GM18505 (cell line): Measurements from ENCODE around the gene C1QTNF5.

ENCODE experiments used
- ATAC-seq: cut with Tn5 transposase; IDR thresholded peaks from one replicate; pipeline ENCODE4 v1.9.1; 2021; ENCODE audit not compliant: unreplicated experiment
- POLR2A ChIP-seq: IDR thresholded peaks from 4 replicates; pipeline ENCODE4 v1.6.1; 2011; ENCODE audit warnings: borderline replicate concordance; ENCODE audit not compliant: insufficient read depth, insufficient read length; ENCODE audit errors: extremely low read depth

C1QTNF5 gene

DNA sequence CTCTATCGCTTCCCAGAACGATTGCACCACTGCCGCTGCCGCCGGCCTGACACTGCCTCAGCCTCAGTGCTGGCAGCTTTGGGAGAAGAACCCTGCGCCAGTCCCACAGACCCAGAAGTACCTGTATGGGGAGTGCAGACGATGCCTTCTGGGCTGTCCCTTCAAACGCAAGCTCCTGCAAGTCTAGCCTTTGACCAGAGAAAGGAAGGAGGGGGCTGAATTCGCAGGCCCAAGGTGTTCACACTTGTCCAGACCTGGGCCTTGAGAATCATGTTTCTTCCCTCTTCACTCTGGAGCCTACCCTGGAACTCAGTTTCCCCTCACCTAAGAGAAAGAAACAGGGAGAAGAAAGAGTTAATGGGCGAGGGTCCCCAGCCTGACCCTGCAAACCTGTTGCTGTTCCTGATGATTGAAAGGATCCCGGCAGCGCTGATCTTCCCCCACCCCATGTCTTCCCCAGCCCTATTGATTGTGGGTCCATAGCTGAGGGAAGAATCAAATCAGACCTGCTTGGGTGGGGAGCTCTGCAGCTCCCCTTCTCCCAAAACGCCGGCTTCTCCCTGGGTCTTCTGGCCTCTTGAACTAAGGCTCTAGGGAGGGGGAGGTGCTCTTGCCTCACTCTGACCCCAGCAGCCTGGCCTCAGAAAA is 23.0 kb downstream of the C1QTNF5 start:
- TF ChIP-seq POLR2A, result no peak
- ATAC-seq, result no peak

DNA sequence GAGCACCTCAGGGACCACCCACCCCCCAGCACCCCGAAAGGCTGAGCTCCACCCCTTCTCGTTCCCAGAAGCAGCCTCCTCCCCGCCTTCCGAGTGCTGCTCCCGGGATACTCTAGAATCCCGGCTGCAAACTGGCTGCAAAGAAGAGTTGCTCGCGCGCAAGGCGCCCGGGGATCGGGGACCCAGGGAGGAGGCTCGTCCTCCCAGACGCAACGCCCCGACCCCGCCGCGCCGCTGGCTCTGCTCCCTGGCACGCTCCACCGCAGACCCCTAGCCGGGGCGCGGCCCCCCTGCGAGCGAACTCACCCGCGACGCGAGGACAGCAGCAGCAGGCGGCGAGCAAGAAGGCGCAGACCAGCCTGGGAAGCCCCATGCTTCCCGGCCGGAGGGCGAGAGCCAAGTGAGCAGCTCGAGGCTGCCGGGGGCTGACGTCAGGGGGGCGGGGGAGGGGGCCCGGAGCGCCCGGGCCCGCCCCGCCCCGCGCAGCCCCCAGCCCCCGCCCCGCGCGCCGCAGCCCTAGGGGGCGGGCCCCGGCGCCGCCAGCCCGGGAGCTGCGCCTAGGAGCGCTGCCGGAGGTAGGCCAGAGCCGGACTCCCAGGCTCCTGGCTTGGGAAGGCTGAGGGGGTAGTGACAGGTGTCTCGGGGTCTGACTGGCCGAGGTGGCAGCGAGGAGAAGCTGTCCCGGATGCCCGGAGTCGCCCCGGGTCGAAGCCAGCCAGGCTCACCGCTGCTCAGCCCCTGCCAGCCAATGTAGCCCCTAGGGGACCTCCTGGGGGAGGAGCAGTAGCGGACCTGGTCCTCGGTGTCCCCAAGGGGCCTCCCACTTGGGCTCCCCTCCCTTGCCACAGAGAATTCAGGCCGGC is 23.7 kb downstream of the C1QTNF5 start, which contains the start of gene MCAM:
Gene MCAM, minus strand, starts transcription at position 402 of the 863 bp plus-strand sequence. Its CDS starts 29 bp downstream, at position 373.
- no peak for ATAC-seq
- TF ChIP-seq POLR2A, result no peak

DNA sequence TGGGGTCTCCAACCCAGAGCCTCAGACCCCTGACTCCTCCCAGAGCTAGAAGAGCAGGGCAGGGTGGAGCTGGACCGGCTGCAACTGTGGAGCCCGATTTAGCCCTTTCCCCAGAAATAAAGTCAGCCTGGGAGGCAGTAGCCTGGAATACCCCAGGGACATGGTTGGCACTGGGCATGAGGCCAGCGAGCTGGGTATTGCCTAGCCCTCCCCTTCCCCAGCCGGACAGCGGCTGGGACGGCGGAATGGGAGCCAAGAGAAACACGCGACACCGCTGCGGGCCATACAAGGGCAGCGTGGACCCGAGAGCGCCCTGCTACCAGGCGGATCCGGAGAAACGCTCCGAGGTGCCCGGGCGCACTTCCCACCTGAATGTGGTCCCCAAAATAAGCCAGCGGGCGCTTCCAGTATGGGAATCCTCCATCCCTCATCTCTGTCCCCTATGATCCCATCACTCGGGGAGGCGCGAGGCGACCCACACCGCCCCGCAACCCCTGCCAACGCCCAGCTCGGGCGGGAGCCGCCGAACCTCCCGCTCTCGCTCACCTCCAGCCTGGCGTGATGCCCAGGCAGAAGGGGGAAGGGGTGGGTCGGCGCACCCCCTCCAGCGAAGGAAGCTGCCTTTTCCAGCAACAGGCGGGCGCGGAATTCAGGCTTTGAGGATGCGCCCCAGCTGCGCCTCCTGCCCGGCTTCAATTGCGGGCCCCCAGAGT is 24.5 kb downstream of the C1QTNF5 start:
- TF ChIP-seq POLR2A, result no peak
- ATAC-seq, result no peak

DNA sequence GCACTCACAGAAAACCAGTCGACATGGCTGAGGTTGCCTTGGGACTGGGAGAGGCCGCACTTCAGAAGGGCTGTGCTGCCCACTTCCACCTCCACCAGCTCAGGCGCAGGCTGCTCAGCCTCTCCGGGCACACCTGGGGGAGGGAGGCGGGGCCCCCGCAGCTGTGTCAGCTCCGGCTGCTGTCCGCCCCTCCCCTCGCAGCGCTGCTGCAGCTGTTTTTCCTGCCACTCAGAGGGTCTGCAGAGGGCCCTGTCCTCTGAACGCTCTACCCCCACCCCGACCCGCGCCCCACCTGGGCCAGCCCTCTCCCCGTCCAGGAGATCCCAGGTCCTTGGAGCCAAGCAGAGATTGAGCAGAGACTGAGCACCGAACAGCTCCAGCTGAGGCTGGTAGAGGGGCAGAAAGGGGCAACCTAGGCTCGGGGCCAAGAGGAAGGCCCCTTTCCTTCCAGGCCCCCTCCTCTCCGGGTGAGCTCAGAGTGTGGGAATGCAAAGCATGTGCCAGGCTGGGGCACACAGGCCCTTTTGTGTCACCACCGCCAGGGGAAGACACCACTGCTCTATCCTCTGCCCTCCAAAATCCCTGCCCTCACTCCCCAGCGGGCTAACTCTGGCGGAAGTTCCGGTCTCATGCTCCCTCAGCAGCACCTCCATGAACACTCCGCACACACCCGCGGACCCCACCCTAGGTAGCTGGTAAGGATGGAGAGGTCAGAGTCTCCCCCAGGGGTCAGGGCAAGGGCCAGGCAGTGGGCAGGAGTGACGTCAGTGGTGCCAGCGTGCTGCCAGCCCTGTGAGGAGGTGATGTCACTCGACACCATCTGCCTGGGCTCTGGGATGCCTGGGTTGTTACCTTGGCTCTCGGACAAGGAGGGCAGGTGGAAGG is 25.3 kb downstream of the C1QTNF5 start:
- TF ChIP-seq POLR2A, result no peak
- no peak for ATAC-seq

DNA sequence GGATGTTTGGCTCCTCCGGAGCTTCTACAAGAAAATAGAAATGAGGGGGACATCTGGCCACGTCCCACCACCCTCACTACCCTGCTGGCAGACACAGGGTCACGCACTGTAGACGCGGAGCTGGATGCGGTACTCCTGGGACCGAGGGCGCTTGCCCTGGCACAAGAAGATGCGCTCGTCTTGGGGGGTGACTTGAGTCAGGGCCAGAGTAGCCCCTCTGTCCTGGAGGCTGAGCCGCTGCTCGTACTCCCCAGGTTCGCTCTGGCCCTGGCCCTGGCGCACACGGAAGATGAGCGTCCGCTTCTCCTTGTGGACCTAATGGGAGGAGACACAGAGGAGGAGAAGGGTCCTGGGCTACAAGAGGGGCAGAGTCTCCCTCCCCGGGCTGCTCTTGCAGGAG is 26.0 kb downstream of the C1QTNF5 start:
- no peak for TF ChIP-seq POLR2A

DNA sequence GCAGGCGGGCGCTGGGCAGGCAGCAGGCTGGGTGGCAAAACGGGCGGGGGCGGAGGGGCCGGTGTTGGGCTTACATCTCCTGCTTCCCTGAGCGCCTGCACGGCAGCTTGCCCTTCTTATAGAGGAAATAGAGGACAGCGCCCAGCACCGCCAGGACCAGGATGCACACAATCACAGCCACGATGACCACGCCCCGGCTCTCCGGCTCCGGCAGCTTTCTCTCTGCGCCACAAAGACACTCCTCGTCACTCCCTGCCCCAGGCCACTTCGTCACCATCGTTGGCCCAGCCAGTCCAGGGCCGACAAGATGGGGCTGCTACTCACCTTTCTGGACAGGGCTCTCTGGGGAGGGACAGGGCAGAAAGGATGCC is 30.0 kb downstream of the C1QTNF5 start:
- ATAC-seq, result no peak
- no peak for TF ChIP-seq POLR2A

More for the DNA sequence above, 26.0 kb downstream of the C1QTNF5 start:
- ATAC-seq, result no peak

DNA sequence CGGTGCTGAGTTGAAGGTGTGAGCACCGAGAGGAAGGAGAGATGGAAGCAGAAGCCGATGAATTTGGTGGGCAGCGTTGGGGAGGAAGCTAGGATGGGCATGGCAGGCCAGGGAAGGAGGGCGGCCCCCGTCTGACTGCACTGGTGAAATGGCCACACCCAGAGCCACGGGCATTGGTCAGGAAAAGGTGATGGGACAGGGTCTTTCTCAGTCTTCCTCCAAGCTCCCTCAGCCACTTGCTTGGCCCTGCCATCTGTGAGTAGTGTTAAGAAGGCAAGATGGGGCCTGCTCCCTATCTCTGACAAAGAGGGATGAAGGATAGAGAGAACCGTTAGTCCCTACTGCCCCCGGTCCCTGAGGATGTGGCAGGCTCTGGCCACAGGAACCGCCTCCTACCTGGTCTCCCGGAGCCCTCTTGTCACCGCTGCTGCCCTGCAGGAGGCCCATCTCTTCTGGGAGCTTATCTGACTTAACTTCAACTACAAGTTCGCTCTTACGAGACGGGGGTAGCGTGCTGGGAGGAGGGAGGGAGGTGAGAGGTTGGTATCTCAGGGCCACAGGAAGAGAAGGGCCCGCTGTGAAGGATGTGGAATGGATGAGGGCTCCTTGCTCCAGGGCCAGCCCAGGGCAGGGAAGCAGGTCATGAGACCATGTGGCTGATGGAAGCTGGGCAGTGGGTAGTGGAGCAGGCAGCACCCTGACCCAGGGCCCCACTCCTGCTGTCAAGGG is 30.6 kb downstream of the C1QTNF5 start:
- no peak for TF ChIP-seq POLR2A
- no peak for ATAC-seq

DNA sequence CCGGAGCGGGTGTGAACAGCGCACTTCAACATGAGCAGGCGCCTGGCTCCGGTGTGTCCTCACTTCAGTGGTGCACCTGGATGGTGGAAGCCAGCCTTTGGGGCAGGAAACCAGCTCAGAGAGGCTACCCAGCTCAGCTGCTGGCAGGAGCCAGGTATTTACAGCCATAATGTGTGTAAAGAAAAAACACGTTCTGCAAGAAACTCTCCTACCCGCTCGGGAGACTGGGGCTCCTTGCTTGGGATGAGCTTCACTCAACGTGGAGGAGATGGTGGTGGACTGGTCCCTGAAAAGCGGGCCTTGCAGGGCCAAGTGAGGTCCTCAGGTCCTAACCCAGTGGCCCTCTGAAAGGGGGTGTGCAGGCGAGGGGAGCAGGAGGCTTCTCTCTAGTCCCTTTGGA is 31.3 kb downstream of the C1QTNF5 start:
- no peak for TF ChIP-seq POLR2A

DNA sequence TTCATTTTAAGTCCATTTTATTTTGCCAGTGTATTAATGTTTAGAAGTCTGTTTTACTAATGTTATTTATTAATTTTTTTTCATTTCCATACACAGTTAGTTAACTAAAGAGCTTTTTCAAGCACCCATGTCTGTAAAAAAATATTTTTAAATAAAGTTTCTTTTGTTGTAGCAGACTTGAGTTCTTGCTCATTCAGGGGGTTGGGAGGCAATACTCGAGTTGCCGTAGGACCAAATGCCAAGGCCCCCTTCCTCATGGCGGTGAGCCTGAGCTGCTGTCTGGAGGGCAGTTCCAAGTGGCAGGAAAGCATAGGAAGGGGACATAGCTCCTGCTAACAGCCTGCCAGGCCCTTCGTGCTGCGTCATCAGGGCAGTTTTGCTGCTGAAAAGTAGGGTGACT is 32.7 kb downstream of the C1QTNF5 start:
- no peak for TF ChIP-seq POLR2A
- ATAC-seq, result no peak

More for the DNA sequence above, 31.3 kb downstream of the C1QTNF5 start:
- ATAC-seq, result no peak

DNA sequence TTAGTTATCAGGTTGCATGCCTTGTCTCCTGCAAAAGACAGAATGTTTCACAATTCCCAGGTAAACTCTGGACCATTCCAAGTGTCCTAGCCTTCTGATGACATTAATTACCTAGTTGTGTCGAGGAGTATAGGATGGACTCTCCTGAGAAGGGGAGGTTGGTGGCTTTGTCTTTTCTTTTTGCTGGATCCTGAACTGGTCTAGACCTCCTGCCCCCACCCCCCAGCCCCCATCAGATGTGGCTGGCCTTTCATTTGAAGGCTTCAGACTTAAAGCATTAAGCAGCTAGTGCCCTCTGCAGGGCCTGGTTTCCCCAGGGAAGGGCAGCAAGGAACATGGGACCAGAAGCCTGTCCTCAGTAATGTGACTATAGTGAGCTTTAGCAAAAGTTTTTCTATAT is 33.5 kb downstream of the C1QTNF5 start:
- TF ChIP-seq POLR2A, result no peak
- ATAC-seq, result no peak

DNA sequence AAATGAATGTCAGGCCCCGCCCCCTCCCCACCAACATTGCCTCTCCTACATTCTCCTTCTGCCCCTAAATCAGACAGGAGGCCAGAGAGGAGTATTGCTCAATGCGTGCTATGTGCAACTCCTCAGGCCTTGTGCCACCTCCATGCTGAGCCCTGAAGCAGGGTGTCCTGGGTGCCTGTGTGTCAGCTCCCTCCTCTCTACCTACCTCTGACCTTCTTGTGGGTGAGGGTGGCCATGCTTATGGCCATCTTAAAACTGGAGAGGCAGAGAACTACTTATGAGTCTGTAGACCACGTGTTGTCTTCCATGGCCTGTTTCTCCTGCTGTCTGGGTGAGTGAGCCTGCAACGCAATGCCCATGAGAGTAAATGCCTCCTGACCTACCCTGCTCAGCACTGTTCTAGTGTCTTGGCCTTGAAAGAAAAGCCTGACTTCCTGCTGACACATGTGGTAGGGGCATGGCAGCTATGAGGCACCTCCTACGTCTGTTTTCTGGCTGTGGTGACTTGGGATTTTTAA is 34.3 kb downstream of the C1QTNF5 start:
- TF ChIP-seq POLR2A, result no peak
- ATAC-seq, result no peak
